Caki2 (cell line): ENCODE data around the gene SMAD3. TPM values are rescaled to one million over a fixed set of nuclear protein-coding genes. Genes with fewer than 3 reads are reported as not detected.

Experiments
- DNase-seq: peaks from one replicate; pipeline ENCODE4 v3.0.0-alpha.2; 2015; ENCODE audit warnings: low read depth
- in situ Hi-C: cut with HindIII; loops from 2 replicates; pipeline ENCODE4 v1.10.0; 2016; ENCODE audit warnings: low sequenced_read_pairs, low pct_unique_long_range_greater_than_20kb, mixed read lengths
- total RNA-seq: library from RNA; depleted of rRNA; stranded (reverse); fragments of >200 nt; shearing (Covaris generic); gene quantifications from 2 replicates; pipeline ENCODE4 v1.2.3, GENCODE V29; 2014; ENCODE audit warnings: low replicate concordance

SMAD3 gene
- total RNA-seq, 1 experiment from 2014 or later = 26.4 TPM

GRCh38 chr15:67192185-67192820, 126.9 kb downstream of the SMAD3 start:
- no peak for DNase-seq
- in situ Hi-C loops = no loop called here

GRCh38 chr15:67193223-67193990, 128.0 kb downstream of the SMAD3 start:
- no peak for DNase-seq
- in situ Hi-C loops = no loop called here

- DNase-seq = no peak
- in situ Hi-C loops = no loop called here
Measured at GRCh38 chr15:67194171-67195114, 129.0 kb downstream of the SMAD3 start.

DNA sequence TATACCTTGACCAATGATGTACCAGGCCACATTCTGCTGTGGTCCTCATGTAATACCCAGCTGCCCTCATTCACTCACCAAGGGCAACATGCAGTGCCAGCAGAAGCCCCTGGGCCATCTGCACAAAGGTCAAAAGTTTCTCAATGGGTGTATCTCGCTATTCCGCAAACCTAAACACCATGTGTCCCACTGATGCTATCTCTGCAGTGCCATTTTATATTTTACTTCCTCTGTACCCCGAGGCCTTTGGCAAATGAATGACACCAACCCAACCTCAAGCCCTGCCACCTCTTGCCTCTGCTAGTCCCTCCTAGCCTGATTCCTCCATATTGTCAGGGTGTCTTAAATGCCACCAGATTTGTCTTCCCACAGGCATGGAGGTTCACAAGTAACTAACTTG, 129.9 kb downstream of the SMAD3 start:
- in situ Hi-C loops = no loop called here
- DNase-seq = no peak

DNA sequence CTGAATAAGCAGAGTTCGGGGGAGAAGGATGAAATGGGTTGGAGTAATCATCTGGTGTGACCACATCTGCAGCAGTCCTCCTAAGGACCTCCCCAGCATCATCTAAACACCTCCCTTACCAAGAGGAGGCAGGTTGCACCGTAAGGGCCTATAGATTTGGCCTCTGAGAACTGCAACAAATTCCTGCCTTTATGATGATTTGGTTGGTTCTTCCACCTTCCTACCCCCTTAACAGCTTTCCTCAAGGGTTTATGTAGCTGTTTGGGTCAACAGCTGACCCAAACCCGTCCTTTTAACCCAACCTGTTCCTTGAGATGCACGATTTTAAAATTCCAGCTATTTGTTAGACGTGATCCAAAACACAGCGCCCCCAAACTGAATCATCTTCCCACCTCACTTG, 130.8 kb downstream of the SMAD3 start:
- in situ Hi-C loops = no loop called here
- no peak for DNase-seq

- in situ Hi-C loops = no loop called here
Measured at GRCh38 chr15:67196672-67197363, 131.4 kb downstream of the SMAD3 start.

DNA sequence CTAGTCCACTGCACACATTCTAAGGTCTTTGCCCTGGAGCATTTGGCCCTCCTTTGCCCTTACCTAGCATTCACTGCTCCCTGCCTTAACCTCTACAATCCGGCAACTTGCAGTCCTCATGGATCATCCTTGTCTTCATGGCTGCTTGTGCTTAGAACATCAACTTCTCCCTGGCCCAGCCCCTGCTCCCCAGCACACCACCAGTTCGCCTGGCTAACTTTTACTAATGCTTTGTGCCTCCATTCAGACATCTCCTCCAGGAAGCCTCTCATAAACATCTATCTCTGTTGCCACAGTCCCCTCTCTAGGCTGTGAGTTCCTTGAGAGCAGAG, 131.9 kb downstream of the SMAD3 start:
- no peak for DNase-seq
- in situ Hi-C loops = no loop called here

More at GRCh38 chr15:67196672-67197363, 131.4 kb downstream of the SMAD3 start:
- peak; percentile 76 for DNase-seq

GRCh38 chr15:67198157-67198754, 132.9 kb downstream of the SMAD3 start:
- no peak for DNase-seq
- in situ Hi-C loops = no loop called here

GRCh38 chr15:67199391-67199790, 134.0 kb downstream of the SMAD3 start:
- in situ Hi-C loops = no loop called here
- DNase-seq = no peak

DNA sequence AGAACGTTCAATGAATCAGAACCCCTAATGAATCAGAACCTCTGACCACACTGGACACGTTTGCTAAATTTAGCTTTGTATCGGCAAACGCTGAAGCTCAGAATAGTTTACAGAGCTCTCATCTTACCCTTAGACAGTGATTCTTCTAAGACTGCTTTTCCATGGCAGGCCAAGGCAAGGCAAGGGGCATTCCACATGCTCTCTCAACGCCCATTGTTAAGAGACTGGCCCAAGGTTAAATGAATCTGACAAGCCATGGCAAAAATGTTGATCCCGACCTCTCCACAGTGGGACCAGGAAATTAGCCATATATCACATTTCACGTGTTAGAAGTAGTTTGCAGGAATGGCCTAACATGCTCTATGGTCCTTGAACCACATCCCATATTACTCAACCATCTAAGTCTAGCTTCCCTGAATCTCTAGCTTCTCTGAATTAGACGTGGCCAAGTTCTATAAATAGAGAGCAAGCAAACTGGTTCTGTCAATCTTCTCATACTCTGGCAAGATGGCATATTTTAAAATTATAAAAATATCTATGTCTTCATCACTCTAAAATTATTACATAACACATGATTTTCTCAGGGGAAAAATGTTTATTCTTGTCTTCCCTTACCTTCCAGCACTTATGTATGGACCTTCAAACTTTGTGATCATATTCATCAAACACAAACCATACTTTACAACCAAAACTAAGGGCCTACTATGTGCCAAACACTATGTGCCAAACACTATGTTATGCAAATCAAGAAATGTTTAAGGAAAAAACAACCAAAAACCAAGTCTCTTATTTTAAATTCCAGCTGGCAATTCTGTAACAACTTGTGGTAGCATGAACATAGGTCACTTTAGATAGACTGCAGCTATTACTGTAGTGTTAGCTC, 134.7 kb downstream of the SMAD3 start:
- no peak for DNase-seq
- in situ Hi-C loops = no loop called here

GRCh38 chr15:67201136-67201535, 135.7 kb downstream of the SMAD3 start:
- DNase-seq = no peak
- in situ Hi-C loops = no loop called here

GRCh38 chr15:67202091-67202490, 136.7 kb downstream of the SMAD3 start:
- DNase-seq = no peak
- in situ Hi-C loops = no loop called here

DNA sequence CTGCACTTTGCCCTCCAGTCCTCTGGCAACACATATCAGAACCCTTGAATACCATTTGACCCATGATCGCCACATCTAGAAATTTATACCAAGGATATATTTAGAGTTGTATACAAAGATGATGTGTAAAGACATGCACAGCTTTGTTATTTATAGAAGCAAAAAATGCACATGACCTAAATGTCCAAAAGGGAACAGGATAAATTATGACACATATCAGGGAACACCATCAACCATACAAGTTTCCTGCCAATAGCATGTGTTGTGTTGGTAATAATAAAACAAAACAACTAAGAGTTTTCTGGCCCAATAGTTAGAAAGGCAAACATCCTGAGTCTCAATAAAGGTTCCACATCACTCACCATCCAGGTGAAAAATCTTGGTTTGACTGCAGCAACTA, 137.6 kb downstream of the SMAD3 start:
- no peak for DNase-seq
- in situ Hi-C loops = no loop called here

- in situ Hi-C loops = no loop called here
- no peak for DNase-seq
Measured at GRCh38 chr15:67207555-67208207, 142.3 kb downstream of the SMAD3 start.

DNA sequence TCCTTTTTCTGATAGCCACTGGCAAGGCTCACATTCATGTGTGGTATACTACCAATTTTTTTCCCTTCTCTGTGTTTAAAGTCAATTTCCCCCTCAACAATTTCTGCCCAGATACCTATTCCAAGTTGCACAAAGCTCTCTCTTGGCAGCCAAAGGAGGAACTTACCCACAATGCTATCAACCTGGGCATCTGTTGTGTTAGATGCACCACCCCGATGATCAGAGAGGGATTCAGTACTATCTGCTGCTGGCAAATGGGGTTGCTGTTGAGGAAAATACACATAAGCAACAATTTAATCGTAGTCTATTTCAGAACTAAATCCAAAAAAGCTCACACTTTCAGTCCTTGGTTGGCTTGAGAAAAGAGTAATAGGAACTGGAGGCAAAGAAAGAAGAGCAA, 143.0 kb downstream of the SMAD3 start:
- in situ Hi-C loops = no loop called here
- no peak for DNase-seq

- no peak for DNase-seq
Measured at GRCh38 chr15:67210555-67211168, 145.3 kb downstream of the SMAD3 start.

More at GRCh38 chr15:67210555-67211168, 145.3 kb downstream of the SMAD3 start:
- in situ Hi-C loops = no loop called here
